Fibroblast of lung (primary cell): ENCODE results near the gene CIDEC. TPM values are rescaled to one million over a fixed set of nuclear protein-coding genes. Genes with fewer than 3 reads are reported as not detected.
A peak's percentile ranks its signal among the peaks of the same experiment; 100 is the strongest.

Experiments
- DNase-seq, 2 donors: peaks; one replicate each; pipeline versions ENCODE4 v3.0.0 to v3.0.0-alpha.2; 2010; ENCODE audit warnings: low read depth in 2 of 2
- H2AFZ ChIP-seq: 2 replicates; pipeline ENCODE4 v1.5.1; 2012; ENCODE audit warnings: low read length, control low read depth, inconsistent platforms
- H3K27ac ChIP-seq: 2 replicates; pipeline ENCODE4 v1.5.1; 2011; ENCODE audit warnings: low read length, control low read depth; ENCODE audit not compliant: insufficient read depth
- H3K27me3 ChIP-seq: 2 replicates; pipeline ENCODE4 v1.5.1; 2011; ENCODE audit warnings: mild to moderate bottlenecking, low read length; ENCODE audit not compliant: control insufficient read depth, insufficient read depth
- H3K36me3 ChIP-seq: 2 replicates; pipeline ENCODE4 v1.5.1; 2011; ENCODE audit warnings: low read length; ENCODE audit not compliant: control insufficient read depth, insufficient read depth
- H3K4me1 ChIP-seq: 2 replicates; pipeline ENCODE4 v1.5.1; 2011; ENCODE audit warnings: low read length; ENCODE audit not compliant: control insufficient read depth, insufficient read depth; ENCODE audit errors: extremely low read depth
- H3K4me2 ChIP-seq: 2 replicates; pipeline ENCODE4 v1.5.1; 2011; ENCODE audit warnings: low read length, control low read depth; ENCODE audit not compliant: insufficient read depth; ENCODE audit errors: extremely low read depth
- H3K4me3 ChIP-seq, 4 experiments: fragments of 200-600 bp in 1 of 4; sonication (generic) in 1 of 4; replicated peaks in 1 of 4; 2 replicates each; pipeline ENCODE4 v1.5.1; 2011 to 2016; ENCODE audit warnings: low read length in 4 of 4, low read depth in 3 of 4, mild to moderate bottlenecking in 3 of 4, control low read depth in 2 of 4, inconsistent platforms in 1 of 4, mixed read lengths in 1 of 4; ENCODE audit not compliant: insufficient read depth in 1 of 4; ENCODE audit errors: control extremely low read depth in 1 of 4
- H3K79me2 ChIP-seq: 2 replicates; pipeline ENCODE4 v1.5.1; 2012; ENCODE audit warnings: mild to moderate bottlenecking, low read length, inconsistent platforms; ENCODE audit not compliant: control insufficient read depth, insufficient read depth
- H3K9ac ChIP-seq: 2 replicates; pipeline ENCODE4 v1.5.1; 2011; ENCODE audit warnings: mild to moderate bottlenecking, low read length, control low read depth; ENCODE audit not compliant: insufficient read depth
- H3K9me3 ChIP-seq: 2 replicates; pipeline ENCODE4 v1.5.1; 2012; ENCODE audit warnings: low read depth, low read length; ENCODE audit not compliant: control insufficient read depth, insufficient read depth
- H4K20me1 ChIP-seq: 2 replicates; pipeline ENCODE4 v1.5.1; 2011; ENCODE audit warnings: low read length; ENCODE audit not compliant: control insufficient read depth, insufficient read depth; ENCODE audit errors: extremely low read depth
- EZH2 ChIP-seq: IDR thresholded peaks from 2 replicates; pipeline ENCODE4 v1.5.1; 2012; ENCODE audit warnings: low read length, control low read depth, mild to moderate bottlenecking; ENCODE audit errors: missing control alignments
- polyA plus RNA-seq, 2 donors: library from polyadenylated mRNA; depleted of rRNA in 1 of 2; stranded (reverse) in 1 of 2; unstranded in 1 of 2; fragments of >200 nt; gene quantifications; 2 replicates each; pipeline ENCODE4 v1.2.1, GENCODE V29; 2011 to 2012; ENCODE audit warnings: missing spikeins in 1 of 2
- total RNA-seq: library from RNA; depleted of rRNA; stranded (reverse); fragments of >200 nt; gene quantifications from 2 replicates; pipeline ENCODE4 v1.2.1, GENCODE V29; 2014
- TF ChIP-seq, protein P1 (sequence below), 2 donors: IDR thresholded peaks in 1 of 2; conservative IDR thresholded peaks in 1 of 2; 1 replicate in 1 of 2; 2 replicates in 1 of 2; pipeline ENCODE4 v1.5.1; 2011 to 2012; ENCODE audit warnings: low read length in 2 of 2, control low read depth in 1 of 2, inconsistent platforms in 1 of 2, low read depth in 1 of 2, mild to moderate bottlenecking in 1 of 2

CIDEC gene
- total and polyA plus RNA-seq, 2 donors (not counting 1 experiment from before 2014, with no cell fraction given), result 0.08 to 0.17 TPM

DNA sequence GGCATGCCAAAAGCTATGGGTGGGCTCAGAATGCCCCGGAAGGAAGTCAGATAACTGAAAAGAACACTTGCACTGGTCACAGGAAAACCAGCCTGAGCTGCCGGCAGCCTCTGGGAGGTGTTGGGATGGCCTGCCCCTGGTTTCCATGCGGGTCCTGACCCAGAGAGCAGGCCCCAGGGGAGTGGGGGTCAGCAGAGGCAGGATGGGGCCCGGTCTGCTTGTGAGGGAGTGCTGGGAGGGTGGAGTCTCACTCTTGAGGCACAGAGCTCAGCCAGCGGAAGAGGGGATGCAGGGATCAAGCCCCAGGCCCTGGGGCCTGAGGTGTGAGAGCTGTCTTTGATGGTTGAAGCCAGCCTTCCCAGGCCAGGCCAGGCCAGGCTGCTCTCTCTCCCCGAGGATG, 33.8 kb downstream of the CIDEC start:
- H3K4me2 ChIP-seq, result no peak overlapping the region

DNA sequence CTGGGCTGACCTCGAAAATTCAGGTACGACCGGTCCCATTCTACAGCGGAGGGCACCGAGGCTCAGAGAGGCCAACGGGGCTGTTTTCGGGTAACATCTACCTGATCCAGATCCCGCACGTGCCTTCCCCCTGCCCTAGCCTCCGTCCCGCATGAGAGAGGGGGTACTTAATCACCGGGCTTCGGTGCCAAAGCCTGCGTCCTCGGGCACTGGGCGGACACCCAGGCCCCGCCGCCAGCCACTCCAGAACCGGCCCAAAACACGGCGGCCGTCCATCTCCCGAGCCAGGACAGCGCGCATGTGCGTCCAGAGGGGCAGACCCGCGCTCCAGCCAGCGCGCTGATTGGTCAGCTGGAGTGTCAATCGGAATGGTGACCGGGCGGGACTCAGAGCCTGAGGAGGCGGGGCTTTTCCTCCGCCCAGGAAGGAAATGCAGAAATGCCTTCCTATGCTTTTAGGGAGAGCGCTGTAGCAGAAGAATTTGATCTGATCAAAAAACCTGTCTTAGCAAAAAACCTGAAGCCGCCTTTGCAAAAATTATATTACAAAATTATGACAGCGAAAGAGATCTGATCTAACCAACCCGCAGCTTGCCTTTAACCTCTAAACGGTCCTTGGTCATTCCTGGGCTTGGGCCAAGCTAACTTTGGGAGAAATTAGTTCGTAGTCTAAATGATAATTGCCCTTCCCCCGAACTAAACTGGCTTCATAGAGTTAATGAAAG, 36.2 kb downstream of the CIDEC start, which contains the start of gene RPUSD3:
RPUSD3 (minus strand) TSS at position 294 of the 724 bp plus-strand sequence; CDS start at position 276, 18 bp downstream.
- Histone ChIP-seq H4K20me1 (no peaks in the 10 kb centered on the region), H3K27ac (peak within 1 kb of the TSS; percentile 79), H3K27me3 (no peaks in the 10 kb centered on the region), H3K9ac (peak within 1 kb of the TSS; percentile 71), H3K4me3 (peak within 1 kb of the TSS; percentile 71 to 96 (median 86)), H3K9me3 (no peaks in the 10 kb centered on the region), H3K4me2 (peak within 1 kb of the TSS; percentile 95), H3K36me3 (peaks cover 6% of the 10 kb centered on the region), H2AFZ (peak within 1 kb of the TSS; percentile 99), H3K79me2 (no peaks in the 10 kb centered on the region), H3K4me1 (peaks cover 4% of the 10 kb centered on the region)
- peak; percentile 93 to 96 for DNase-seq
- no peak for TF ChIP-seq EZH2
- TF ChIP-seq, protein P1, sequence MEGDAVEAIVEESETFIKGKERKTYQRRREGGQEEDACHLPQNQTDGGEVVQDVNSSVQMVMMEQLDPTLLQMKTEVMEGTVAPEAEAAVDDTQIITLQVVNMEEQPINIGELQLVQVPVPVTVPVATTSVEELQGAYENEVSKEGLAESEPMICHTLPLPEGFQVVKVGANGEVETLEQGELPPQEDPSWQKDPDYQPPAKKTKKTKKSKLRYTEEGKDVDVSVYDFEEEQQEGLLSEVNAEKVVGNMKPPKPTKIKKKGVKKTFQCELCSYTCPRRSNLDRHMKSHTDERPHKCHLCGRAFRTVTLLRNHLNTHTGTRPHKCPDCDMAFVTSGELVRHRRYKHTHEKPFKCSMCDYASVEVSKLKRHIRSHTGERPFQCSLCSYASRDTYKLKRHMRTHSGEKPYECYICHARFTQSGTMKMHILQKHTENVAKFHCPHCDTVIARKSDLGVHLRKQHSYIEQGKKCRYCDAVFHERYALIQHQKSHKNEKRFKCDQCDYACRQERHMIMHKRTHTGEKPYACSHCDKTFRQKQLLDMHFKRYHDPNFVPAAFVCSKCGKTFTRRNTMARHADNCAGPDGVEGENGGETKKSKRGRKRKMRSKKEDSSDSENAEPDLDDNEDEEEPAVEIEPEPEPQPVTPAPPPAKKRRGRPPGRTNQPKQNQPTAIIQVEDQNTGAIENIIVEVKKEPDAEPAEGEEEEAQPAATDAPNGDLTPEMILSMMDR (conservative IDR thresholded peaks at IDR 0.05 in 1 of 2, IDR thresholded peaks at IDR 0.05 in 1 of 2; ENCODE audit: low read depth in 1 of 2, low read length in 2 of 2), result no peak

More for the DNA sequence above, 33.8 kb downstream of the CIDEC start:
- no peak overlapping the region for H3K4me3 ChIP-seq
- H3K4me1 ChIP-seq, result peaks cover 4% of the 10 kb centered on the region
- H4K20me1 ChIP-seq, result no peaks in the 10 kb centered on the region
- no peak for TF ChIP-seq EZH2
- TF ChIP-seq, protein P1 (conservative IDR thresholded peaks at IDR 0.05 in 1 of 2, IDR thresholded peaks at IDR 0.05 in 1 of 2; ENCODE audit: low read depth in 1 of 2, low read length in 2 of 2), result no peak
- no peaks in the 10 kb centered on the region for H3K9me3 ChIP-seq
- H2AFZ ChIP-seq, result no peak overlapping the region
- no peaks in the 10 kb centered on the region for H3K27me3 ChIP-seq
- no peaks in the 10 kb centered on the region for H3K79me2 ChIP-seq
- no peak overlapping the region for H3K9ac ChIP-seq
- peaks cover 6% of the 10 kb centered on the region for H3K36me3 ChIP-seq
- DNase-seq, result no peak
- H3K27ac ChIP-seq, result no peak overlapping the region

DNA sequence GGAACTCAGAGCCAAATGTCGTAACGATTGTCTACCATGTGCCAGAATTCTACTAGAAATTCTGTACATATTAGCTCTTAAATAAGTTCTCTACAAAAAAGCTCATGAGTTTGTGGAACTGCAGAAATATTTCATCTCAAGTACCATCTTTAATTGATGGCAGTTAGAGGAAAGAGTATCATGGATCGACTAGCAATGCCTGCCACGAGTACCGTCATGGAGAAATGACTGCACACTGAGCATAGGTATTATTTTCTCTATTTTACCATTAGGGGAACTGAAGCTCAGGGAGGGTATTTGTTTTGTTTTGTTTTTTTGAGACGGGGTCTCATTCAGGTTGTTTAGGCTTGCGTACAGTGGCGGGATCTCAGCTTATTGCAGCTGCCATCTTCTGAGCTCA, 39.0 kb downstream of the CIDEC start:
- Histone ChIP-seq H3K9ac (no peak overlapping the region), H3K27me3 (no peaks in the 10 kb centered on the region), H3K27ac (no peak overlapping the region), H3K4me1 (peaks cover 4% of the 10 kb centered on the region), H2AFZ (no peak overlapping the region), H3K36me3 (peaks cover 6% of the 10 kb centered on the region), H3K9me3 (no peaks in the 10 kb centered on the region), H3K4me2 (no peak overlapping the region), H4K20me1 (no peaks in the 10 kb centered on the region), H3K79me2 (no peaks in the 10 kb centered on the region), H3K4me3 (no peak overlapping the region)
- no peak for DNase-seq
- TF ChIP-seq, protein P1 (conservative IDR thresholded peaks at IDR 0.05 in 1 of 2, IDR thresholded peaks at IDR 0.05 in 1 of 2; ENCODE audit: low read depth in 1 of 2, low read length in 2 of 2), result no peak
- TF ChIP-seq EZH2, result no peak
